AG09309 (cell line): Measurements from ENCODE around the gene RGS3.

Experiments used
- DNase-seq: peaks from one replicate; pipeline ENCODE4 v3.0.0-alpha.2; 2010; ENCODE audit warnings: low read depth
- H3K4me3 ChIP-seq: 2 replicates; pipeline ENCODE4 v1.5.1; 2011; ENCODE audit warnings: mild to moderate bottlenecking, low read depth, low read length, moderate library complexity; ENCODE audit not compliant: control insufficient read depth
- TF ChIP-seq, protein P1 (sequence below): IDR thresholded peaks from 2 replicates; pipeline ENCODE4 v1.5.1; 2011; ENCODE audit warnings: mild to moderate bottlenecking, low read depth, low read length, inconsistent platforms; ENCODE audit not compliant: insufficient read depth, control insufficient read depth; ENCODE audit errors: missing control alignments

Gene RGS3

DNA sequence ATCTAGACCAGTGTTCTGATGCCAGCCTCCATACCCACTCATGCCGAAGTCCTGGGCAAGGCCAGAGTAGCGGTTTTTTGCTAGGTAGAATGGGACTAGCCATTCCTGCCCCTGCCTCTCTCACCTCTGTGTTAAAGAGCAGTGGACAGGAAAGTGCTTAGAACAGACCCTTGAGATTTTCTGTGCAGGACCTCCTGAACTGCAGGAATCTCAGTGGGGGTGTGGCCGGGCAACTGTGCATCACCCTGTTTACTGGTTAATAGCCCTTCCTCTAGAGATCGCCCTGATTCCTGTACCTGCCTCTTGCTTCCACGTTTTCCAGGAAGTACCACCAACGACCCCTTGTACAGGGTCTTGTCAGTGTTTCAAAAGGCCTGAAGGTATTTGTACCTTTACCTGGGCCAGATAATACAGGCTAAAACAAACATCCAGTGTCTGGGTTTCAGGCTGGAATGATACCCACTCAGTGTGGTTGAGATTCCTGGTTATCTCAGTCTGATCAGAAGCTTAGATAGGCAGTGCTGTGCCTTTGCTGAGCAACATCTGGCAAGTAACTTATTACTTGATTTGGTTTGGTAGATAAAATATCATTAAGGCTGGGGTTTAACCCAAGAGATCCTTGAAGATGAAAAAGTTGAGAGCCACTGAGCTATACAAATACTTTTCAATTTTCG lies 65.9 kb downstream of the RGS3 start:
- TF ChIP-seq, protein P1, sequence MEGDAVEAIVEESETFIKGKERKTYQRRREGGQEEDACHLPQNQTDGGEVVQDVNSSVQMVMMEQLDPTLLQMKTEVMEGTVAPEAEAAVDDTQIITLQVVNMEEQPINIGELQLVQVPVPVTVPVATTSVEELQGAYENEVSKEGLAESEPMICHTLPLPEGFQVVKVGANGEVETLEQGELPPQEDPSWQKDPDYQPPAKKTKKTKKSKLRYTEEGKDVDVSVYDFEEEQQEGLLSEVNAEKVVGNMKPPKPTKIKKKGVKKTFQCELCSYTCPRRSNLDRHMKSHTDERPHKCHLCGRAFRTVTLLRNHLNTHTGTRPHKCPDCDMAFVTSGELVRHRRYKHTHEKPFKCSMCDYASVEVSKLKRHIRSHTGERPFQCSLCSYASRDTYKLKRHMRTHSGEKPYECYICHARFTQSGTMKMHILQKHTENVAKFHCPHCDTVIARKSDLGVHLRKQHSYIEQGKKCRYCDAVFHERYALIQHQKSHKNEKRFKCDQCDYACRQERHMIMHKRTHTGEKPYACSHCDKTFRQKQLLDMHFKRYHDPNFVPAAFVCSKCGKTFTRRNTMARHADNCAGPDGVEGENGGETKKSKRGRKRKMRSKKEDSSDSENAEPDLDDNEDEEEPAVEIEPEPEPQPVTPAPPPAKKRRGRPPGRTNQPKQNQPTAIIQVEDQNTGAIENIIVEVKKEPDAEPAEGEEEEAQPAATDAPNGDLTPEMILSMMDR: no peak
- H3K4me3 ChIP-seq: no peak overlapping the region
- DNase-seq: no peak

DNA sequence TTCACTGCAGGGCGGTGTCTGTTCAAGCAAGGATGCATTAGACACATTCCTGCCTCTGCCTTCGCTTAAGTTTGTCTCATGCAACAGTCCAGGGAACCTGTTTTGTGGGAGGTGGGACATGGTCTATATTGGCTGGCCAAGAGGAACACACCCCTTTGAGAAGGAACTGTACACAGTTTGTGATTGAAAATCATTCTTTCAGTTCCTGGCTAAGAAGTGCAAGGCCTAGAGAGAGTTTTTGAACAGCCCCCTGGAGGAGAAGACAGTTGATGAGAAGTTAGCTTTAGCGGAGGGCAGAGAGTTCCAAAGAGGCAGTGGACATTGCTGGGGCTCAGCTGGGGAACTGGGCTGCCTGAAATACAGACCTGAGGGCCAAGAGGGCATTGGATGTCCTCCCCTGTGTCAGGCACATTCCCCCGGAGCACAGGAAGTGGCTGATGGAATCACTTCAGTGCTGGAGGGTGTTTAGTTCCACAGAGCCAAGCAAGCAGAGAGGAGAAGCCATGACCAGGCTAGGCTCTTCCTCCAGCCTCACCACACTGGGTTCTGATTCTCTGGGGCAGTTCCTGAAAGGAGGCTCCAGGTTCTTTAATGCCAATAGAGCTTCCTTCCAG lies 66.6 kb downstream of the RGS3 start:
- H3K4me3 ChIP-seq: no peak overlapping the region
- no peak for DNase-seq
- TF ChIP-seq, protein P1: no peak

DNA sequence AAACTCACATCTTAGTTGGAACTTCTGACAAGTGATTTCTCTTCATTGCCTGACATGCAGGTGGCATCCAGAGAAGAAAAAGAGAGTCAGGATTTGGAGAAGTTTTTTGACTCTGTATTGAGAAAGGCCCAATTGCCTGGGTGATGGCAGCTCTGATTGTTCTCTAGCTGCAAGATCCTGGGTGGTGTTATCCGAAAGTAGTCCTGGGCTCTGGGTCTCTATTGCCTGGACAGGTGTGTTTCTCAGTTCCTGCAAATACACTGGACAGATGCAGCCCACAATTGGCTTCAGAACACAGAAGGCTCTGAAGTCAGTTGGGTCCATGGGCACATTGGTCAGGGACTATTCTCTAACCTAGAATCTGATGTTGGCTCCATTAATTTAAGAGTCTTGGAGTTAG lies 67.4 kb downstream of the RGS3 start:
- TF ChIP-seq, protein P1: no peak
- H3K4me3 ChIP-seq: no peak overlapping the region
- DNase-seq: no peak

DNA sequence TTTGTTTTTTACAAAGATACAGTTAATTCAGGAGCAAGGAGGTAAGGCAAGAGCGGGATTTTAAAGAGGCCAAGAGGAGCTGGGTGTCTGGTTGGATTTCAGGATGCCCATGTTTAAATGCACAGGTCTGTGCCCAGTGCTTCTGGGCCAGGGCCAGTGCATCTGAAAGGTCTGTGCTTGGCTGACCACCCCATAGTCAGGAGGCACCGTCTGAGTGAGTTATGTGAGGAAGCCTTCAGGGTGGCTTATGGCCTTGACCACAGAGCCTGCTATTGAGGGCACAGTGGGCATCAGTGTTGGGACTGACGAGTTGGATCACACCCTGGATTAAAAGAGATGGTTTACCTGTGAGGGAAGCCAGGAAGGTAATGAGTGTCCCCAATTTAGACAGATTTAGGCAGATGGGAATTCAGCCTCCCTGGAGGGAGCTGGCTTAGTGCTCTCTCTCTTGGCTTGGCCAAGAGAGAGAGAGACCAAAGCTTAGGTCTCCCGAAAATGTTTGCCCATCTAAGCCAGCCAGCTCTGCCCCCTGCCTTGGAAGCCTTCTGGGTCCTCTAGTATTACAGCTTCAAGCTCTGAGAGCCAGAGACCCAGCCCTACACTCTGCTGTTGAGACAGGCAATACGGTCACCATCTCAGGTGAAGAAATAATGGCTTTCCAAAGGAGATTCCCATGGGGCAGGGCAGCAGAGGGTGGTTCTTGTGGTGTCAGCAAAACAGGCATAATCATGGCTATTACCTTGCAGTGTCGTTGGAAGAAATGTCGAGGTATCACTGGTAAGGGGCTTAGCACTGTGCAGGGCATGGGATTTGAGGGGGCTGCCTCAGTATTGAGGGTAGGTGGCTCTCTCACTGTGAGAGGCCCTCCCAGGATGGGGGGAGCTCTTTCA lies 68.6 kb downstream of the RGS3 start:
- TF ChIP-seq, protein P1: no peak
- no peak overlapping the region for H3K4me3 ChIP-seq
- DNase-seq: no peak

DNA sequence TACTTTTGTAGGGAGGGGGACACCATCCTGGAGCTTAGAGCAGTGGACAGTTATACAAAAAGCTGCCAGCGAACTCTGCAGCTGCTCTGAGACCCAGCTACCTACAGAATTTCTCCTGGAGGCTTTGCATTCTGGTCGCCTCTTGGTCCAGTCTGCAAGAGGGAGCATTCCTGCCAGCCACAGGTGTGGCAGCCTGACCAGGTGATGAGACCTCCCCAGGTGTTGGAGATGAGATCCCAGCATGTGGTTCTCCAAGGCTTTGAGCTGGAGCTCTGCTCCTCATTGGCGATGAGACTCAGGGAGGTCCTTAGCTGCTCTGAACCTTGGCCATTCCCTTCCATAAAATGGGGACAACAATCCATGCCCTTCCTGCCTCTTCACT lies 69.3 kb downstream of the RGS3 start:
- DNase-seq: no peak
- TF ChIP-seq, protein P1: no peak

DNA sequence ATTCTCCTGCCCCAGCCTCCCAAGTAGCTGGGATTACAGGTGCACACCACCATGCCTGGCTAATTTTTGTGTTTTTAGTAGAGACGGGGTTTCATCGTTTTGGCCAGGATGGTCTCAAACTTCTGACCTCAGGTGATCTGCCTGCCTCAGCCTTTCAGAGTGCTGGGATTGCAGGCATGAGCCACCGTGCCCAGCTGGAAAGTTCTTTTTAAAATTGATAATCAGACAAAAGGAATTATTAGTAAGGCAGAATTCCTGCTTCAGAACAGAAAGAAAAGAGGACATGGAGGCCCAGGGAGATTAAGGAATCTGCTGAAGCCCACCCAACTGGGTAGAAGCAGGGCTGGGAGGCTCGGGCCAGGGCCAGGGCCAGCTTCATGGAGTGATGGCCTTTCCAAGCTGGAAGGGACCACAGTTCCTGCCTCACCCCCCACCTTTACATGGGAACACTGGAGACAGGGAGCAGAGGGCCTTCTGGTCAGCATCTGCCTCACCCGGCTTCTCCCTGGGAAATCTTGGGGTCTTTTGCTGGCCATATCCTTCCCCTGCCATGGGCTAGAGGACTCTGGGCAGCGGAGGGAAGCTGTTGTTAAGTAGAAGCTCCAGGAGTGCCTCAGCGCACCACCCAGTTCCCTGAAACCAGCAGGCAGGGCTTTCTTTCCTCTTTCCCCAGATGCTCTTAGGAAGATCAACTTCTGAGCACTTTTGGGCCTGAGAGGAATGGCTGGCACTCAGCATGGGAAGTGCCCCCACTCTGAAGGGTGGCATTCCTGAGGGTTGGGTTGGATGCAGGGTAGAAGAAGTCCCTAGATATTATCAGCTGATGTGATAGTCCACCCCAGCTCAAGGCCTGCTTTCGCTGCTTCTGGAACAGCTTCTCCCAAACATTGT lies 70.1 kb downstream of the RGS3 start:
- TF ChIP-seq, protein P1: no peak
- no peak for DNase-seq
- H3K4me3 ChIP-seq: no peak overlapping the region

More for the DNA sequence above, 69.3 kb downstream of the RGS3 start:
- H3K4me3 ChIP-seq: no peak overlapping the region
